Posterior vena cava (tissue), 2 donors: ENCODE data around the gene LSM7. TPM values are rescaled to one million over a fixed set of nuclear protein-coding genes. Genes with fewer than 3 reads are reported as not detected.

Experiments
- DNase-seq: peaks from one replicate; pipeline ENCODE4 v3.0.0-alpha.2; 2020; ENCODE audit warnings: low spot score
- intact Hi-C, 2 donors: fragments of 100-400 bp; cut with DNase I; formaldehyde crosslinking; loops; one replicate each; pipeline versions ENCODE4 v1.14.1 to v1.14.2; 2022 to 2023
- total RNA-seq, 2 donors: library from RNA; stranded (reverse); fragmentation: NEBNext Ultra II Directional; extraction: Animal tissue kit (Norgen Biotek cat#: 25700); gene quantifications; one replicate each; pipeline ENCODE4 v1.2.1, GENCODE V29; 2021
- donor health status: DM: yes; HTN: yes; CAD: no.
- donor health status: DM: yes; HTN: yes; CAD: no.

The LSM7 gene
- total RNA-seq, 2 donors from 2014 or later: 46.2 to 50.5 TPM

DNA sequence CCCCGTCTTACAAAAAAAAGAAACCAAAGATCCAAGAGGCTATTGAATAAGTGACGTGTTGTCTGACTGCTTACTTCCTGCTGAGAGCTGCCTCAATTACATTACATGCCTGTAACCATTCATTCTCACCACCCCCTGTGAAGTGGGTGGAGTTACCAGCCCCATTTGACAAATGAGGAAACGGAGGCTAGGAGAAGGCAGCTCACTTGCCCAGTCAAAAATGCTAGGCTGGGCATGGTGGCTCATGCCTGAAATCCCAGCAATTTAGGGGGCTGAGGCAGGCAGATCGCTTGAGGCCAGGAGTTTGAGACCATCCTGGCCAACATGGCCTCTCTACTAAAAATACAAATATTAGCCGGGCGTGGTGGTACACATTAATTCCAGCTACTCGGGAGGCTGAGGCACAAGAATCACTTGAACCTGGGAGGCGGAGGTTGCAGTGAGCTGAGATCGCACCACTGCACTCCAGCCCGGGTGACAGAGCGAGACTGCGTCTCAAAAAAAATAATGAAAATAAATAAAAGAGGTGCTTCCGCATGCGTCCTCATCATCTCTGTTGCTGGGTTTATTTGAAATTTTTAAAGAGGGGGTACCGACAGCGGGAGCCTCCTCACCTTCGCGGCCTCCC, 499 bp downstream of the LSM7 start:
- DNase-seq: no peak
- intact Hi-C loops: no loop called here

DNA sequence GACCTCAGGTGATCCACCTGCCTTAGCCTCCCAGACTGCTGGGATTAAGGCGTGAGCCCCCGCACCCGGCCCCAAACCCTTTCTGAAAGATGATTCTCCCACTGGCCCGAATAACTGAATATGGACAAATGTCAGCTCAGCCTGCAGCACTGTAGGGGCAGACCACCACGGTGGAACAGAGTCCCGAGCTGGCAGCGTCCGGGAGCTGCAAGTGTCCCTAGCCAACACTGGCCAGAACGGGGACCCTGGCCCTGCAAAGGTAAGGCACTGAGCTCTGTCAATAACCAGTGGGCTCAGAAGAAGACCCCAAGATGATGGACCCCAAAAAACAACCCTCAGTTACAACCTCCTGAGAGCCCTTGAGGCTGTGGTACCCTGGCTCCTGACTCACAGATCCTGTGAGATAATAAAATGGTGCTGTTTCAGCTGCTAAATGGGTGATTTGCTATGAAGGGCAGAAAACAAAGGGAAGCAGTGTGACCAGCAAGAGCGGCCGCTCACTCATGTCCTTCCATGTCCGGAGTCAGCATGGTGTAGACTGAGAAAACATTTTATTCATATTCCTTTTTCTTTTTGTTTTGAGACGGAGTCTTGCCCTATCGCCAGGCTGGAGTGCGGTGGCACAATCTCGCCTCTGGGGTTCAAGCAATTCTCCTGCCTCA, 1.6 kb downstream of the LSM7 start:
- intact Hi-C loops: no loop called here
- no peak for DNase-seq

- DNase-seq: no peak
- intact Hi-C loops: no loop called here
Measured at GRCh38 chr19:2325281-2326046, 2.9 kb downstream of the LSM7 start.

DNA sequence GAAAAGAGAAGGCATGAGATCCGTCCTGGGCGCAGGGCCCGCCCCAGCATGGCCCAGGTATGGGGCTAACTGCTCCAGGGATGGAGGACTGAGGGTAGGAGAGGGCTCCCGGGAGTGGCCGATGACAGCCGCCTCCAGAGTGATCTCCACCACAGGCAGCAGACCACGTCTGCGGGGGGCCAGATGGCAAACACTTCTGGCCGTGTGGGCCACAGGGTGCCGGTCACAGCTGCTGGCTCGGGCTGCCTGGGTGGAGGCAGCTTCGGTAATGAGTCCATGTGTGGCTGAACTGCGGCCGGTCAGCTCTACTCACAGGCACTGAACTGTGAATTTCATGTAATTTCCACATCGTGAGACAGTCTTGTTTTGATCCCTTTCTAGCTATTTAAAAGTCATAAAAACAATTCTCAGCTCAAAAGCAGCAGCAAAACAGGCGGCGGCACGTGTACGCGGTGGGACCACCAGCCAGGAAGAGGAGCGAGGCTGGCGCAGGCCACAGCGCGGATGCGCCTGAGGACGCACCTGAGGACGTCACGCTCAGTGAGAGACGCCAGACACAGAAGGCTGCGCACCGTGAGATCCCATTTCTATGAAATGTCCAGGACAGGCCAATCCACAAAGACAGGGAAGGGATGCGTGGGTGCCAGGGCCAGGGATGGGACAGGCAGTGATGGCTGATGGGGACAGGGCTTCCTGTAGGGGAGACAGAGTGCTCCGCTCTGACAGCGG, 4.0 kb downstream of the LSM7 start:
- intact Hi-C loops: no loop called here
- no peak for DNase-seq

DNA sequence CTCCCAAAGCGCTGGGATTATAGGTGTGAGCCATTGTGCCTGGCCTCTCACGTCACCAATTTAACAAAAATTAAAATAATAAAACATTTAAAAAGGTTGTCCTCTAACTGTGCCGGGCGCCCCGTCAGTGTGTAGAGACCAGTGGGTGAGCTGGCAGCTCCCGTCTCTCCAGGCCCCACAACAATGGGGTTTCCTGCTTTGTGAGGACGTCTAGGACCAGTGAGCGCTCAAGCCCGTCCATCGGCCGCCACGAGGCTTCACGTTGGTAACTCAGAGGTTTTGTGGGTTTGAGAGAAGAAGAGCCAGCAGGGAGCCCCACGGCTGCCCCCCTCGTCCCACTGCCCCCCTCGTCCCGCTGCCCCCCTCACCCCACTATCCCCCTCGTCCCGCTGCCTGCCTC, 4.7 kb downstream of the LSM7 start:
- DNase-seq: no peak
- intact Hi-C loops: no loop called here

- intact Hi-C loops: no loop called here
- DNase-seq: no peak
Measured at GRCh38 chr19:2321565-2322283, 6.7 kb downstream of the LSM7 start.

- DNase-seq: no peak
- intact Hi-C loops: no loop called here
Measured at GRCh38 chr19:2320939-2321338, 7.4 kb downstream of the LSM7 start.

GRCh38 chr19:2320049-2320448, 8.3 kb downstream of the LSM7 start:
- intact Hi-C loops: no loop called here
- DNase-seq: no peak

- intact Hi-C loops: no loop called here
- no peak for DNase-seq
Measured at GRCh38 chr19:2319551-2319950, 8.8 kb downstream of the LSM7 start.

DNA sequence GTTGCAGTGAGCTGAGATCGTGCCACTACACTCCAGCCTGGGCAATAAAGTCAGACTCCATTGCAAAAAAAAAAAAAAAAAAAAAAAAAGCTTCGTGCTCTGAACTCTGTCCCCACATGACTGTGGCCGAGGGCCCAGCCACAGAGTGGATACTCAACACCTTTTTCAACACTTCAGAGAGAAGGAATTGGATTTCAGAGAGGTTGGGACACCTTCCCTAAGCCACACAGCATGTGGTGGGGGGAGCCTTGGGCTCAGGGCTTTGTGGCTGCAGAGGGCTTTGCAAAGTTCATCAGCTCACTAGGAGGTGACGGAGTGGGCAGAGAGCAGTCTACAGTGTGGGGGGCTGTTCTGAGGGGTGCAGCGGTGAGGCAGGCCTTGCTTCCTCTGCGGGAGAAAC, 9.5 kb downstream of the LSM7 start:
- intact Hi-C loops: no loop called here
- DNase-seq: no peak

- intact Hi-C loops: no loop called here
- DNase-seq: no peak
Measured at GRCh38 chr19:2317756-2318155, 10.6 kb downstream of the LSM7 start.

- intact Hi-C loops: no loop called here
- no peak for DNase-seq
Measured at GRCh38 chr19:2317300-2317699, 11.1 kb downstream of the LSM7 start.

- DNase-seq: peak; percentile 93
Measured at GRCh38 chr19:2315818-2316353, 12.5 kb downstream of the LSM7 start.

GRCh38 chr19:2315121-2315817, 13.1 kb downstream of the LSM7 start:
- intact Hi-C loops: no loop called here
- DNase-seq: no peak

More at GRCh38 chr19:2315818-2316353, 12.5 kb downstream of the LSM7 start:
- intact Hi-C loops: no loop called here

DNA sequence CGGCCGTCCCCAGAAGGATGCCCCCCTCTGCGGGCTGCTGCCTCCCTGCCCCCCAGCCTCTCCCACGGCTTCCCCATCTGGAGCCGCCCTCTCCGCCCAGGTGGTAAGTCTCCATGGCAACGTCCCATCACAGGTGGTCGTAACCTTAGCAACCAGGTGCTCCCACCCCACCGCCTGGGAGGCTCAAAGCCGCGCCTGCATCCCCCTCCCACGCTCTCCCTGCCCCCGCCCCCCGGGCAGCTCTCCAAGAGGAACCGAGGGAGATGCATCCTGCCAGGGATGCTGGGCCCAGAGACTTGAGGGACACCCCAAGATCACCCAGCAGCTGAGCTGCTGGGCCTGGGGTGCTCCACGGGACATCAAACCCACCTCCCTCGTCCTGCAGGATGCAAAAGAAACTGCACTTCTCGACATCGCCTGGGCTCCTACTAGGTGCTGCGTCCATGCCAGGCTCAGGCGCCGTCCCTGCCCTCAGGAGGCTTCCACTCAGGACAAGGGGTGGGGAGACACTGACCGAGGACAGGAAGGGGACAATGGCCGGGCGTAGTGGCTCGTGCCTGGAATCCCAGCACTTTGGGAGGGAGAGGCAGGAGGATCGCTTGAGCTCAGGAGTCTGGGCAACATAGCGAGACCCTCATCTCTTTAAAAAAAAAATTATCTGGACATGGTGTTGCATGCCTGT, 15.4 kb downstream of the LSM7 start:
- intact Hi-C loops: no loop called here
- DNase-seq: no peak

GRCh38 chr19:2311093-2311492, 17.3 kb downstream of the LSM7 start:
- no peak for DNase-seq
- intact Hi-C loops: no loop called here

DNA sequence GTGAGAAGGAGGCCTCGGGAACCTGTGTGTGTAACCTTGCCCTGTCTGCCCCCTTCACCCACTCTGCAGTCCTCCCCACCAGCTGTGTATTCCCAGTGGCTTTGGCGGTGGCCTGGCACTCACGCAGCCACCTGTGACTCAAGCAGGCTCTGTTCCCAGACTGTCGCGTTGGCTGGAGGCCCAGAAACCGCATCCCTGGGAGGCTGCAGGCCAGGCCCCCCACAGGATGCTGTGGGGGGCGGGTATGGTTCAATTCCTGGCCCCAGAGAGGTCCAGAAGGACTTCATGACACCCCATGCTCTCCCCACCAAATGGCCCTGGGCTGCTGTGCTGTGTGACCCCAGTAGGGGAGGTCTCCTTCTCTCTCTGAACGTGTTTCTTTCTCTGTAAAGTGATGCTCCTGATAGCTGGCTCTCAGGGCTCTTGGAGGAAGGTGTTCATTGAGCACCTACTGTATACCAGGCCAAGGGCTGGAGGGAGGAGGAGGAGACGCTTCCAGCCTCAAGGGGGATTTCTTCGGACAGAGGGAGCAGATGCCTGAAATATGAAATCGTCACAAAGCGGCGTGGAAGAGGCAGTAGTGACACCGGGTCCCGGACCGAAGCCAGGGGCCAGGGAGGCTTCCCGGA, 18.5 kb downstream of the LSM7 start:
- no peak for DNase-seq
- intact Hi-C loops: no loop called here
